GM13976 (cell line): Measurements from ENCODE around the gene CCT3.

ENCODE experiments used
- DNase-seq: peaks from one replicate; pipeline ENCODE4 v3.0.0; 2012; ENCODE audit warnings: low spot score
- CTCF ChIP-seq: IDR thresholded peaks from 2 replicates; pipeline ENCODE4 v1.5.1; 2012; ENCODE audit warnings: borderline replicate concordance, mild to moderate bottlenecking; ENCODE audit not compliant: insufficient read depth; ENCODE audit errors: extremely low read depth, missing control alignments, control extremely low read depth
- in situ Hi-C: fragments of 300-500 bp; cut with MboI; formaldehyde crosslinking; loops from one replicate; pipeline ENCODE4 v1.12.0; 2022; ENCODE audit warnings: low sequenced_read_pairs, mixed read lengths, inconsistent platforms; ENCODE audit not compliant: unreplicated experiment

The CCT3 gene

DNA sequence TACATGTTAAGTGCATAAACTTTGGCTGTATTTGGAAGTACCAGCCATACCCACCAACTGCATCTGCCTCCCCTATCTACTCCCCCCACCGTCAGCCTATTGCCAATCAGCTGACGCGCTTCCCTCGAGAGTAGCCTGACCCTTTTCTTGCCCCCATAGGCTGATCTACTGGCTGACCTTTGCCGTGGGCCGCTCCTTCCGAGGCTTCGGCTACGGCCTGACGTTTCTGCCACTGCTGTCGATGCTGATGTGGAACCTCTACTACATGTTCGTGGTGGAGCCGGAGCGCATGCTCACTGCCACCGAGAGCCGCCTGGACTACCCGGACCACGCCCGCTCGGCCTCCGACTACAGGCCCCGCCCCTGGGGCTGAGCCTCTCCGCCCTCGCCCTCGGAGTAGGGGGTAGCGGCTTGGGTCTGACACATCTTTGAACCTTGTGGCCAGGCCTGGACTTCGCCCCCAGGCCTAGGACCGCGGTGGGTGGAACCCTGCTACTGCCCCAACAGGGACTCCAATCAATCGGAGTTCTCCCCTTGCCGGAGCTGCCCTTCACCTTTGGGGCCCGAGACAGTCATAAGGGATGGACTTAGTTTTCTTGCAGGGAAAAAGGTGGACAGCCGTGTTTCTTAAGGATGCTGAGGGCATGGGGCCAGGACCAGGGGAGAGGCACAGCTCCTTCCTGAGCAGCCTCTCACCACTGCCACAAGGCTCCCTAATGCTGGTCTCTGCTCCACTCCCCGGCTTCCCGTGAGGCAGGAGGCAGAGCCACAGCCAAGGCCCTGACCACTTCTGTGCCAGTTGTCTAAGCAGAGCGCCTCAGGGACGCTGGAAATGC, 46.6 kb downstream of the CCT3 start:
- in situ Hi-C loops: no loop called here
- TF ChIP-seq CTCF: no peak
- peak; percentile 83 for DNase-seq

DNA sequence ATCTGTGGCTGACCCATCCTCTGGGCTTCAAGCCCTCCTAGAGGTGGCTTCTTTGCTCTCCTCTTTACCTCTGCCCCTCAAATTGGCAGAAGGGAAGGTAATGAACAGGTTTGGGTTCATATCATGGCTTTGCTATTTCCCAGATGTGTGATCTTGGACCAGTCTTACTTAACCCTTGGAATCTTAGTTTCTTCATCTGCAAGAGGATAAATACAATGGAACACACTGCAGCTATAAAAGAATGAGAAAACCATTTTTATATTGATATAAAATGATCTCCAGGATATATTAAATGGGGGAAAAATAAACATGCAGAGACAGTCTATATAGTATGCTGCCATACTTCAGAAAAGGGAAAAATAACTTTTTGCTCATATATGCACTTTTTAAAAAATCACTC, 48.2 kb downstream of the CCT3 start:
- in situ Hi-C loops: no loop called here
- no peak for TF ChIP-seq CTCF
- no peak for DNase-seq

- no peak for TF ChIP-seq CTCF
- in situ Hi-C loops: no loop called here
- no peak for DNase-seq
These were observed 52.0 kb downstream of the CCT3 start for GRCh38 chr1:156286061-156286460.

DNA sequence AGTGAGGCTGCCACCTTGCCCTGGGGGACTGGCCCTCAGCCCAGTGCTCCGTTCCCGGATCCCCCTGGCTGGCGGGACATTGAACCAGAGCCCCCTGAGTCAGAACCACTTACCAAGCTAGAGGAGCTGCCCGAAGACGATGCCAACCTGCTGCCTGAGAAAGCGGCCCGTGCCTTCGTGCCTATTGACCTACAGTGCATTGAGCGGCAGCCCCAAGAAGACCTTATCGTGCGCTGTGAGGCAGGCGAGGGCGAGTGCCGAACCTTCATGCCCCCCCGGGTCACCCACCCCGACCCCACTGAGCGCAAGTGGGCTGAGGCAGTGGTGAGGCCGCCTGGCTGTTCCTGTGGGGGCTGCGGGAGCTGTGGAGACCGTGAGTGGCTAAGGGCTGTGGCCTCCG, 52.7 kb downstream of the CCT3 start:
- in situ Hi-C loops: no loop called here
- no peak for DNase-seq
- no peak for TF ChIP-seq CTCF

GRCh38 chr1:156284757-156285156, 53.3 kb downstream of the CCT3 start:
- in situ Hi-C loops: no loop called here

GRCh38 chr1:156284112-156284511, 54.0 kb downstream of the CCT3 start, which contains the start of gene TMEM79:
Gene TMEM79, plus strand, starts transcription at chr1:156284325. Its CDS starts 902 bp downstream, at chr1:156285227.
- no peak for DNase-seq
- no peak for TF ChIP-seq CTCF
- in situ Hi-C loops: no loop called here

More at GRCh38 chr1:156284757-156285156, 53.3 kb downstream of the CCT3 start:
- DNase-seq: no peak
- TF ChIP-seq CTCF: no peak
